ENCODE data around the gene TXN2.

DNA sequence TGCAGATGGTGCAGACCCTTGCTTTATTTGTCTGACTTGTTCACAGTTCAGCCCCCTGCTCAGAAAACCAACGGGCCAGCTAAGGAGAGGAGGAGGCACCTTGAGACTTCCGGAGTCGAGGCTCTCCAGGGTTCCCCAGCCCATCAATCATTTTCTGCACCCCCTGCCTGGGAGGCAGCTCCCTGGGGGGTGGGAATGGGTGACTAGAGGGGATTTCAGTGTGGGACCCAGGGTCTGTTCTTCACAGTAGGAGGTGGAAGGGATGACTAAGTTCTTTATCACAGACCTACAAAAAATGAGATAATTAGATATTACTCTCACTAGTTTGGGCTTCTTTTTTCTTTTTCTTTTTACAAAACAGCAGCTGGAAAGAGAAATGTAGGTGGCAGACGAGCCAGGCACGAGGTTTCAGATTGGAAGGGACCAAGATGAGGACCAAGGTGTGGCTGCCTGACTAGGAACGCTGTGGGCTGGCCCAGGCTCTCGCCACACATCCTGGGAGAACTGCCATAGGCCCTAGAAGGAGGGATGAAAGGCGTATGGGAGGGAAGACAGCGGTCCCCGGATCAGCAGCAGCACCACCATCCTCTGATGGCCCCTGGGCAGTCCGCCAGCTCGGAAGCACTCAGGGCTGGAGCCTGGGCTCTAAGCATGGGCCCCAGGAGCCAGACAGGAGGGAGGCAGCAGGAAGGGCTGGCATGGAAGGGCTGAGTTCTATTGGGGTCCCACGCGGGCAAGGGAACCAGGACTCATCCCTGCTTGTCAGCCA, 14.2 kb downstream of the TXN2 start:
- TF ChIP-seq, protein P1, sequence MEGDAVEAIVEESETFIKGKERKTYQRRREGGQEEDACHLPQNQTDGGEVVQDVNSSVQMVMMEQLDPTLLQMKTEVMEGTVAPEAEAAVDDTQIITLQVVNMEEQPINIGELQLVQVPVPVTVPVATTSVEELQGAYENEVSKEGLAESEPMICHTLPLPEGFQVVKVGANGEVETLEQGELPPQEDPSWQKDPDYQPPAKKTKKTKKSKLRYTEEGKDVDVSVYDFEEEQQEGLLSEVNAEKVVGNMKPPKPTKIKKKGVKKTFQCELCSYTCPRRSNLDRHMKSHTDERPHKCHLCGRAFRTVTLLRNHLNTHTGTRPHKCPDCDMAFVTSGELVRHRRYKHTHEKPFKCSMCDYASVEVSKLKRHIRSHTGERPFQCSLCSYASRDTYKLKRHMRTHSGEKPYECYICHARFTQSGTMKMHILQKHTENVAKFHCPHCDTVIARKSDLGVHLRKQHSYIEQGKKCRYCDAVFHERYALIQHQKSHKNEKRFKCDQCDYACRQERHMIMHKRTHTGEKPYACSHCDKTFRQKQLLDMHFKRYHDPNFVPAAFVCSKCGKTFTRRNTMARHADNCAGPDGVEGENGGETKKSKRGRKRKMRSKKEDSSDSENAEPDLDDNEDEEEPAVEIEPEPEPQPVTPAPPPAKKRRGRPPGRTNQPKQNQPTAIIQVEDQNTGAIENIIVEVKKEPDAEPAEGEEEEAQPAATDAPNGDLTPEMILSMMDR (conservative IDR thresholded peaks at IDR 0.05) = no peak
- no peak for TF ChIP-seq EZH2 (IDR thresholded peaks at IDR 0.05; ENCODE audit: low read depth)
